CD14-positive monocyte (primary cell): Measurements from ENCODE around the gene BCAP31. TPM values are rescaled to one million over a fixed set of nuclear protein-coding genes. Genes with fewer than 3 reads are reported as not detected.

Experiments used
- DNase-seq, 3 donors: peaks; one replicate each; pipeline ENCODE4 v3.0.0-alpha.2; 2011 to 2022
- H2AFZ ChIP-seq: 2 replicates; pipeline ENCODE4 v1.6.0; 2012; ENCODE audit warnings: mild to moderate bottlenecking, low read depth, low read length, inconsistent platforms; ENCODE audit not compliant: insufficient read depth, poor library complexity, severe bottlenecking
- H3K27ac ChIP-seq, 2 donors: 1 replicate in 1 of 2; 2 replicates in 1 of 2; pipeline ENCODE4 v1.5.1; 2012 to 2013; ENCODE audit warnings: low read length in 2 of 2, control low read depth in 1 of 2, inconsistent platforms in 1 of 2, low read depth in 1 of 2, mild to moderate bottlenecking in 1 of 2
- H3K27me3 ChIP-seq, 2 donors: one replicate each; pipeline versions ENCODE4 v1.6.0 to v1.6.1; 2011 to 2013; ENCODE audit warnings: low read length in 2 of 2; ENCODE audit not compliant: control insufficient read depth in 2 of 2, insufficient read depth in 2 of 2
- H3K36me3 ChIP-seq, 2 donors: replicated peaks in 1 of 2; 1 replicate in 1 of 2; 2 replicates in 1 of 2; pipeline versions ENCODE4 v1.5.1 to v1.6.1; 2012 to 2013; ENCODE audit warnings: low read length in 2 of 2, control low read depth in 1 of 2, inconsistent platforms in 1 of 2, mild to moderate bottlenecking in 1 of 2; ENCODE audit not compliant: insufficient read depth in 2 of 2, control insufficient read depth in 1 of 2
- H3K4me1 ChIP-seq, 2 donors: 1 replicate in 1 of 2; 2 replicates in 1 of 2; pipeline versions ENCODE4 v1.5.1 to v1.6.1; 2012 to 2013; ENCODE audit warnings: low read length in 2 of 2, control low read depth in 1 of 2, inconsistent platforms in 1 of 2, mild to moderate bottlenecking in 1 of 2, moderate library complexity in 1 of 2; ENCODE audit not compliant: insufficient read depth in 2 of 2, control insufficient read depth in 1 of 2
- H3K4me2 ChIP-seq: replicated peaks from 2 replicates; pipeline ENCODE3; 2012; ENCODE audit warnings: low read length, moderate library complexity, mild to moderate bottlenecking; ENCODE audit not compliant: poor library complexity, severe bottlenecking; ENCODE audit errors: extremely low read depth
- H3K4me3 ChIP-seq, 3 experiments: fragments of 200-600 bp in 1 of 3; sonication (generic) in 1 of 3; replicated peaks in 1 of 3; 1 replicate in 2 of 3; 2 replicates in 1 of 3; pipeline ENCODE4 v1.5.1; 2011 to 2013; ENCODE audit warnings: low read length in 3 of 3, mild to moderate bottlenecking in 3 of 3, control low read depth in 2 of 3, low read depth in 2 of 3, inconsistent platforms in 1 of 3, moderate library complexity in 1 of 3
- H3K79me2 ChIP-seq: 2 replicates; pipeline ENCODE4 v1.6.0; 2012; ENCODE audit warnings: mild to moderate bottlenecking, control low read depth, inconsistent platforms, low read length, moderate library complexity; ENCODE audit not compliant: insufficient read depth
- H3K9ac ChIP-seq: 2 replicates; pipeline ENCODE4 v1.6.0; 2017; ENCODE audit warnings: low read length, mild to moderate bottlenecking; ENCODE audit not compliant: insufficient read depth, poor library complexity, severe bottlenecking
- H3K9me3 ChIP-seq, 2 donors: replicated peaks in 1 of 2; 1 replicate in 1 of 2; 2 replicates in 1 of 2; pipeline versions ENCODE4 v1.5.1 to v1.6.1; 2012 to 2013; ENCODE audit warnings: low read length in 2 of 2, control low read depth in 1 of 2; ENCODE audit not compliant: control insufficient read depth in 1 of 2, insufficient read depth in 1 of 2
- H4K20me1 ChIP-seq: 2 replicates; pipeline ENCODE4 v1.6.0; 2012; ENCODE audit warnings: mild to moderate bottlenecking, low read length, control low read depth, moderate library complexity; ENCODE audit not compliant: insufficient read depth
- H3K27ac Mint-ChIP-seq, 7 donors: one replicate each; pipeline ENCODE4 v1.8.0; 2020; ENCODE audit warnings: mild to moderate bottlenecking in 7 of 7, mixed read lengths in 7 of 7, moderate library complexity in 6 of 7, inconsistent platforms in 2 of 7
- H3K27me3 Mint-ChIP-seq, 3 donors: one replicate each; pipeline ENCODE4 v1.8.0; 2021 to 2022; ENCODE audit warnings: low read depth in 3 of 3, mild to moderate bottlenecking in 3 of 3, mixed read lengths in 3 of 3, moderate library complexity in 3 of 3, inconsistent platforms in 1 of 3
- H3K36me3 Mint-ChIP-seq, 2 donors: one replicate each; pipeline ENCODE4 v1.8.0; 2020; ENCODE audit warnings: mixed read lengths in 2 of 2, inconsistent platforms in 1 of 2, mild to moderate bottlenecking in 1 of 2
- H3K4me1 Mint-ChIP-seq: one replicate; pipeline ENCODE4 v1.8.0; 2020; ENCODE audit warnings: mild to moderate bottlenecking, mixed read lengths
- H3K4me3 Mint-ChIP-seq, 2 donors: one replicate each; pipeline ENCODE4 v1.8.0; 2020; ENCODE audit warnings: mild to moderate bottlenecking in 2 of 2, mixed read lengths in 2 of 2, moderate library complexity in 1 of 2
- H3K9me3 Mint-ChIP-seq, 7 donors: one replicate each; pipeline ENCODE4 v1.8.0; 2020 to 2022; ENCODE audit warnings: mixed read lengths in 7 of 7, mild to moderate bottlenecking in 6 of 7, moderate library complexity in 6 of 7, inconsistent platforms in 2 of 7
- CTCF ChIP-seq: fragments of 200-600 bp; IDR thresholded peaks from one replicate; pipeline ENCODE4 v1.8.0; 2022; ENCODE audit warnings: antibody characterized with exemption, mild to moderate bottlenecking
- WGBS: methylation state at CpG from one replicate; pipeline ENCODE4 v1.1.5; 2013; ENCODE audit warnings: missing lambda C conversion rate; ENCODE audit not compliant: insufficient coverage; 5-methylcytosine and 5-hydroxymethylcytosine counted together
- intact Hi-C, 2 donors: fragments of 100-400 bp; cut with micrococcal nuclease; formaldehyde crosslinking; loops; one replicate each; pipeline versions ENCODE4 v1.15.0 to v1.15.1; 2023
- polyA plus RNA-seq, 3 donors: library from polyadenylated mRNA; depleted of rRNA in 1 of 3; unstranded in 2 of 3; stranded (reverse) in 1 of 3; fragments of 300-500 nt in 2 of 3; fragments of >200 nt in 1 of 3; fragmentation: Illumina TruSeq in 2 of 3; gene quantifications; 1 replicate in 2 of 3; 2 replicates in 1 of 3; pipeline ENCODE4 v1.2.3, GENCODE V29; 2012 to 2021

The BCAP31 gene
- polyA plus RNA-seq, 3 donors = 139 to 294 (median 288) TPM

GRCh38 chrX:153727123-153727931, 3.1 kb upstream of the BCAP31 start:
- TF ChIP-seq CTCF = no peak
- H3K79me2 ChIP-seq = peaks cover 64% of the 10 kb centered on the region

GRCh38 chrX:153726286-153727122, 2.3 kb upstream of the BCAP31 start:
- peak; percentile 79 to 82 (median 80) for DNase-seq
- peaks cover 7% of the 10 kb centered on the region in 2 donors for H3K36me3 ChIP-seq
- peaks cover 34% of the 10 kb centered on the region for H4K20me1 ChIP-seq
- H3K27me3 Mint-ChIP-seq = peaks cover 0 to 3% (median 0%) of the 10 kb centered on the region in 3 donors
- H3K27ac Mint-ChIP-seq = peak overlapping the region; percentile 84 to 93 (median 92)
- peak overlapping the region; percentile 86 for H3K4me2 ChIP-seq
- peaks cover 16 to 26% of the 10 kb centered on the region in 2 donors for H3K36me3 Mint-ChIP-seq
- peaks cover 72% of the 10 kb centered on the region for H3K79me2 ChIP-seq
- H3K4me3 ChIP-seq = peak overlapping the region; percentile 31 to 80 (median 71)
- H3K4me1 Mint-ChIP-seq = peaks cover 51% of the 10 kb centered on the region
- peaks cover 0 to 9% of the 10 kb centered on the region in 2 donors for H3K9me3 ChIP-seq
- H3K4me3 Mint-ChIP-seq = peak overlapping the region; percentile 73 to 78
- intact Hi-C loops = no loop called here
- no peak overlapping the region for H2AFZ ChIP-seq
- peak overlapping the region; percentile 93 to 100 for H3K27ac ChIP-seq
- peak overlapping the region; percentile 82 for H3K9ac ChIP-seq
- WGBS = 2% methylated on average over 17 of the region's 35 CpGs
- H3K27me3 ChIP-seq = no peaks in the 10 kb centered on the region
- H3K9me3 Mint-ChIP-seq = peaks cover 0 to 22% (median 8%) of the 10 kb centered on the region in 7 donors
- H3K4me1 ChIP-seq = peaks cover 76 to 85% of the 10 kb centered on the region in 2 donors
- TF ChIP-seq CTCF = no peak

More at GRCh38 chrX:153727123-153727931, 3.1 kb upstream of the BCAP31 start:
- H3K36me3 Mint-ChIP-seq = peaks cover 19 to 24% of the 10 kb centered on the region in 2 donors
- H3K4me3 Mint-ChIP-seq = peak overlapping the region; percentile 73 to 78
- peaks cover 0 to 3% (median 0%) of the 10 kb centered on the region in 3 donors for H3K27me3 Mint-ChIP-seq
- H3K27me3 ChIP-seq = no peaks in the 10 kb centered on the region
- peak in 2 of 3 donors; percentile 35 to 37 for DNase-seq
- H3K9ac ChIP-seq = peak overlapping the region; percentile 82
- H3K36me3 ChIP-seq = peaks cover 7% of the 10 kb centered on the region in 2 donors
- H3K27ac ChIP-seq = peak overlapping the region; percentile 93 to 100
- peaks cover 0 to 14% of the 10 kb centered on the region in 2 donors for H3K9me3 ChIP-seq
- no peak overlapping the region for H2AFZ ChIP-seq
- intact Hi-C loops = no loop called here
- H3K4me1 Mint-ChIP-seq = peaks cover 54% of the 10 kb centered on the region
- 5% methylated on average over 9 of the region's 23 CpGs for WGBS
- H3K4me2 ChIP-seq = peak overlapping the region; percentile 86
- H4K20me1 ChIP-seq = peaks cover 31% of the 10 kb centered on the region
- H3K4me1 ChIP-seq = peaks cover 78 to 89% of the 10 kb centered on the region in 2 donors
- H3K27ac Mint-ChIP-seq = peak overlapping the region; percentile 84 to 93 (median 92)
- H3K9me3 Mint-ChIP-seq = peaks cover 0 to 29% (median 17%) of the 10 kb centered on the region in 7 donors
- peak overlapping the region in 1 of 3 experiments; percentile 80 for H3K4me3 ChIP-seq
